SJSA1 (cell line): ENCODE results near the gene TRIM62. TPM values are rescaled to one million over a fixed set of nuclear protein-coding genes. Genes with fewer than 3 reads are reported as not detected.
"Not testable (repeated sequence)": the region's sequence is repeated elsewhere in the genome, so short reads cannot be mapped to it uniquely, and the experiment has no call there.

ENCODE experiments used
- DNase-seq, 2 experiments: peaks; one replicate each; pipeline ENCODE4 v3.0.0-alpha.2; 2015 to 2020; ENCODE audit warnings: low spot score in 2 of 2, low read depth in 1 of 2
- H3K27ac ChIP-seq: fragments of 250-450 bp; sonication (Bioruptor Pico); 2 replicates; pipeline ENCODE4 v1.5.1; 2020; ENCODE audit warnings: mild to moderate bottlenecking, moderate library complexity
- H3K27me3 ChIP-seq: fragments of 250-450 bp; sonication (Bioruptor Pico); replicated peaks from 2 replicates; pipeline ENCODE4 v1.5.1; 2020; ENCODE audit warnings: mild to moderate bottlenecking, moderate library complexity
- H3K36me3 ChIP-seq: fragments of 250-450 bp; sonication (Bioruptor Pico); 2 replicates; pipeline ENCODE4 v1.5.1; 2020; ENCODE audit warnings: mild to moderate bottlenecking
- H3K4me1 ChIP-seq: fragments of 250-450 bp; sonication (Bioruptor Pico); replicated peaks from 2 replicates; pipeline ENCODE4 v1.6.1; 2021; ENCODE audit warnings: mild to moderate bottlenecking
- H3K4me3 ChIP-seq: fragments of 250-450 bp; sonication (Bioruptor Pico); 2 replicates; pipeline ENCODE4 v1.5.1; 2020; ENCODE audit warnings: mild to moderate bottlenecking
- H3K9me3 ChIP-seq: fragments of 250-450 bp; sonication (Bioruptor Pico); replicated peaks from 2 replicates; pipeline ENCODE4 v1.5.1; 2020; ENCODE audit warnings: mild to moderate bottlenecking
- total RNA-seq: library from RNA; depleted of rRNA; stranded (reverse); fragments of >200 nt; shearing (Covaris generic); gene quantifications from 2 replicates; pipeline ENCODE4 v1.2.3, GENCODE V29; 2014; rRNA removed

The TRIM62 gene
- total RNA-seq, 1 experiment from 2014 or later = 6.2 TPM

DNA sequence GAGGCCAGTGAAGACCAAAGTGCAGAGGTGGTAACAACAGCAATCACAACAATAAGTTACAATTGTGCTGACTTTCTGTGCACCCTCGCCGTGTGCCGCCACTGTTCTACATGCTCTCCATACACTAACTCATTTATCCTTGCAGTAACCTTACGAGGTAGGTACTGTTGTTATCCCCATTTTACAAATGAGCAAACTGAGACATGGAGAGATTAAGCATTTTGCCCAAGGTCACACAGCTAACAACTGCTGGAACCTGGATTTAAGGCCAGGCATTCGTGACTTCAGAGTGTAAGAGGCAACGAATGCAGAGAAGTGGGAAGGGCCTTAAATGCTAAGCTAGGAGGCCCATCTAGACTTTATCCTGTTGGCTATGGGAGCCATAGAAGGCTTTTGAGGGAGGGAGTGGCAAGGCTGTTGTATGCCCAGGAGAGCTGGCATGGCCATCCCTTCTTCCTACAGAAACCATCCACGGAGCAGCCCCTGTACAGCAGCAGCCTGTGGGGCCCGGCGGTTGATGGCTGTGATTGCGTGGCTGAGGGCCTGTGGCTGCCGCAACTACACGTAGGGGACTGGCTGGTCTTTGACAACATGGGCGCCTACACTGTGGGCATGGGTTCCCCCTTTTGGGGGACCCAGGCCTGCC, 64.3 kb downstream of the TRIM62 start:
- Histone ChIP-seq H3K36me3 (no peaks in the 10 kb centered on the region), H3K27me3 (no peaks in the 10 kb centered on the region), H3K9me3 (no peaks in the 10 kb centered on the region), H3K4me3 (no peak overlapping the region), H3K4me1 (peaks cover 6% of the 10 kb centered on the region; the same call in 1 of the 2 replicates), H3K27ac (no peak overlapping the region)
- no peak for DNase-seq

DNA sequence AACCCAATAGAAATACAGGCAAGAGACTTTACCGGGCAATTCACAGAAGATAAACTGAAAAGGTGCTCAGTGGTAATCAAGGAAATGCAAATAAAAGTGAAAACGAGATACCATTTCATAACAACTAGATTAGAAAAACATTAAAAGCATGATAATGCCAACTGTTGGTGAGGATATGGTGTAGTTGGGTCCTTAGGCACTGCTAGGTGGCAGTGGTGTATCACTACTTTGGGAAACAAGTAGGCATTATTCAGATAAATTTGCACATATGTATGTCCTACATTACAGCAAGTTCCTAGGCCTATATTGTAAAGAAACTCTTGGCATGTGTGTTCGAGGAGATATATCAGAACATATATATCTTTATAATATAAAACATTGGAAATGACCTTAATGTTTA, 69.9 kb downstream of the TRIM62 start:
- H3K4me1 ChIP-seq = peaks cover 6% of the 10 kb centered on the region; the same call in 1 of the 2 replicates
- no peak for DNase-seq
- no peaks in the 10 kb centered on the region for H3K27me3 ChIP-seq
- no peak overlapping the region for H3K27ac ChIP-seq
- H3K4me3 ChIP-seq = no peak overlapping the region
- H3K9me3 ChIP-seq = no peaks in the 10 kb centered on the region; the same call in 1 of the 2 replicates
- H3K36me3 ChIP-seq = no peaks in the 10 kb centered on the region

DNA sequence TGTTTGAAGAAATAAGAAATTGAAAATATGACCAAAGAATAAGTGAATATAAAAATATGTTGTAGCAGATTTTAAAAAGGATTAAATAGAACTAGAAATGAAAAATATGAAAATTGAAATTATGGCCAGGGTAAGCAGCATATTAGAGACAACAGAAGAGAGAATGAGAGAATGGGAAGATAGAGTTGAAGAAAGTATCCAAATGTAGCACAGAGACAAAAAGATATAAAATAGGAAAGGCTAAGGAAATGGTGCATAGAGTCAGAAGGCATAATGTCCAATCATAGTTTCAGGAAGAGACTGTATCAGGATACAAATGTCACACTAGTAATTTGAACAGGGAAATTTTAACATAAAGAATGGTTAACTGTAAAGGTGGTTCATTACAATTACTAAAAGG, 71.4 kb downstream of the TRIM62 start:
- no peak overlapping the region for H3K4me3 ChIP-seq
- H3K4me1 ChIP-seq = peaks cover 1% of the 10 kb centered on the region; the same call in 1 of the 2 replicates
- DNase-seq = no peak
- no peaks in the 10 kb centered on the region; the same call in 1 of the 2 replicates for H3K36me3 ChIP-seq
- H3K9me3 ChIP-seq = no peaks in the 10 kb centered on the region; the same call in 1 of the 2 replicates
- no peaks in the 10 kb centered on the region for H3K27me3 ChIP-seq
- no peak overlapping the region for H3K27ac ChIP-seq

DNA sequence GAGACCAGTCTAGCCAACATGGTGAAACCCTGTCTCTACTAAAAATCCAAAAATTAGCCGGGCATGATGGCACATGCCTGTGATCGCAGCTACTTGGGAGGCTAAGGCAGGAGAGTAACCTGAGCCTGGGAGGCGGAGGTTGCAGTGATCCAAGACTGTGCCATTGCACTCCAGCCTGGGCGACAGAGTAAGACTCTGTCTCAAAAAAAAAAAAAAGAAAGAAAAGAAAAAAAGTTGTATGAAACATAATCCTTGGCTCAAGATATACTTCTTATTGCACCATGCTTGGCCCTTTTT, 81.8 kb downstream of the TRIM62 start:
- not testable (repeated sequence) for H3K4me3 ChIP-seq, DNase-seq, H3K9me3 ChIP-seq, H3K27me3 ChIP-seq
- peaks cover 55% of the 10 kb centered on the region for H3K4me1 ChIP-seq
- peak overlapping the region; percentile 94 for H3K27ac ChIP-seq
- peaks cover 12% of the 10 kb centered on the region; the same call in 1 of the 2 replicates for H3K36me3 ChIP-seq

DNA sequence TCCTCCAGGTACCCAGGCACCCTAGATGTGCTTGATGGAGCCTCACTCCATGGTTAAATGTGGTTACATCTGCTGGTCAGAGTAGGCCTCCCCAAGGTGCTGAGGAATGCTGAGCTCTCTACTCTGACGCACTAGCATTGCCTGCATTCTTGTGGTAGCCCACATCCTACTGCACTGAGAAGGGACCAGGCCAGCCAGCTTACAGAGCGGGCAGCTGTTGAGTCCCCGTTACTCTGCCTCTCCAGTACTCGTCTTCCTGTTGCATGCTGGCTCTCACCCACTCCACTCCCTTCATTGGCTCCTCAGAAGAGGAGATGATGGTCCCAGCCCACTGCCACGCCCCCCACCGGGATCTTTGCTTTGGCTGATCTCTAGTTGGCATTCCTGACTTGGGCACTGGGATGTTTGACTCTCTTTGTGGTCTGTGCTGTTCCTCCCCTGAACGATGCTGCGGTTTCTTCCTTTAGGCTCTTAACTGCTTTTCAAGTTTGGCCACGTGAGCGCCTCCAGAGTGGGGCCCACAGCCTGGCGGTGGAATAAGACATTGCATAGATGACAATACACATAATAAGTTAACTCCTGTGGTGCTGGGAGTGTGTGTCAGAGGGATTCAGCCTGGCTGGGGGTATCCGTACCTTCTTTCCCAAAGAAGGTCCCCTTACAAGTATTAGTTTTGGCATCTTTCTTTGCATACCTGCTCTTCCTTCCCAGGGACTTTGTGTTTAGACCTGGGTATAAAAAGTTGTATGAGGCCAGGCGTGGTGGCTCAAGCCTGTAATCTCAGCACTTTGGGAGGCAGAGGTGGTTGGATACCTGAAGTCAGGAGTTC, 82.3 kb downstream of the TRIM62 start:
- H3K4me3 ChIP-seq = no peak overlapping the region

DNA sequence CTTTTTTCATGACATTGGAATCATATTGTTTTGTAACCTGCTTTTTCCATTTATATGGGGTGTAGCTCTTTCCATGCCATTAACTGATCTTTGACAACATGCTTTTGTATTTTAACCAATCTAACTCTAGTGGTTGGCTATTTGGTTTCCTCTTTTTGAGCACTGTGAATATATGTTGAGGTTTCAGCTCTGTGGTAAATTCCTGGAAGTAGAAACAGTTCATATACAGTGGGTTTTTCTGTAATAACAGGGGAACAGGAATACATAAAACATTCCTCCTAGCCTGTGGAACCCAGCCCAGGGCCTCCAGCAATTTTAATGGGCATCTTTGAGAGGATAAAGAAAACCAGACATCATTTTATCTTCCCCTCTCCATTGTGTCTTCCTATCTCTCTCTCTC, 83.5 kb downstream of the TRIM62 start:
- no peaks in the 10 kb centered on the region for H3K27me3 ChIP-seq
- H3K36me3 ChIP-seq = peaks cover 12% of the 10 kb centered on the region; the same call in 1 of the 2 replicates
- peak overlapping the region; percentile 94 for H3K27ac ChIP-seq
- H3K4me1 ChIP-seq = peaks cover 54% of the 10 kb centered on the region
- H3K9me3 ChIP-seq = no peaks in the 10 kb centered on the region
- DNase-seq = peak in 1 of 2 experiments; percentile 8
- H3K4me3 ChIP-seq = no peak overlapping the region

More for the DNA sequence above, 82.3 kb downstream of the TRIM62 start:
- peak overlapping the region; percentile 94 for H3K27ac ChIP-seq
- H3K27me3 ChIP-seq = no peaks in the 10 kb centered on the region
- H3K36me3 ChIP-seq = peaks cover 12% of the 10 kb centered on the region; the same call in 1 of the 2 replicates
- no peaks in the 10 kb centered on the region for H3K9me3 ChIP-seq
- peaks cover 59% of the 10 kb centered on the region for H3K4me1 ChIP-seq
- DNase-seq = peak; percentile 100

DNA sequence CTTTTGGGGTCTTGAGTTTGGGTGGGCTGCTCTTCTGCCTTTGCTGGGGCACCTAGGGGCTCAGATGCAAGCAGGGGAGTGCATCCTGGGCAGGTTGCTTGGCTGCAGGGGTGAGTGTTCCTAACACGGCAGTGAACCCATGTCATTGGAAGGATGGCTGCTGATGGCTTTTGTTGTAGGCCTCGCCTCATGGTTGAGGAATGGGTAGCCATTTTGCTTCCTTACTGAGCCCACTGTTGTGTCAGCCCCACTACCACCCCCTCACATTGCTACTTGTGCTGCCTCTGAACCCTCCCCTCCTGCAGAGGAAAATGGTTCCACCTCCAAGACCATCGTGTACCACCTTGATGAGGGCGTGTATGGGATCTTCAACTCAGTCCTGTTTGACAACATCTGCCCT, 84.1 kb downstream of the TRIM62 start:
- no peaks in the 10 kb centered on the region for H3K9me3 ChIP-seq
- peaks cover 12% of the 10 kb centered on the region; the same call in 1 of the 2 replicates for H3K36me3 ChIP-seq
- H3K27me3 ChIP-seq = no peaks in the 10 kb centered on the region
- DNase-seq = peak in 1 of 2 experiments; percentile 17
- peaks cover 54% of the 10 kb centered on the region for H3K4me1 ChIP-seq
- peak overlapping the region; percentile 94 for H3K27ac ChIP-seq
- H3K4me3 ChIP-seq = no peak overlapping the region

DNA sequence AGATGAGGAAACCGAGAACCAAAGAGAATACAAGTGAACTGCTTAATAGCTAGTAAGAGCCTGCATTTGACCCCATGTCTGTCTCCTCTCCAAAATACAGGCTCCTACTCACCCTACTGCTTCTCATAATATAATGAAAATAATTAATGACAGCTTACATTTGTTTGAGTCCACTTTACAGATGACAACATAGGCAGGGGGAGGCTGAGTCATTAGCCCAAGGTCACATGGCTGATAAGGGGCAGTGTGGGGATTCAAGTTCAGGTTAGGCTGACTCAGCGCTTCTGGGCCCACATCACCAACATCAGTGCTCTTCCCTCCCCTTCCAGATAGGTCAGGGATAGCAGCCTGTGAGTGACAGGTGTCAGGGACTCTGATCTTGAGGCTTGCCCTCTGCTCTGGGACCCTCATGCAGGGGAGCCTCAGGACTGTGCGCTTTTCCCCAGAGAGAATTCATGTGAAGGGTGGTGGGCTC, 84.7 kb downstream of the TRIM62 start:
- H3K27ac ChIP-seq = no peak overlapping the region
- DNase-seq = peak in 1 of 2 experiments; percentile 42
- H3K27me3 ChIP-seq = no peaks in the 10 kb centered on the region
- H3K36me3 ChIP-seq = peaks cover 12% of the 10 kb centered on the region; the same call in 1 of the 2 replicates
- H3K4me3 ChIP-seq = no peak overlapping the region
- peaks cover 52% of the 10 kb centered on the region for H3K4me1 ChIP-seq
- H3K9me3 ChIP-seq = no peaks in the 10 kb centered on the region

DNA sequence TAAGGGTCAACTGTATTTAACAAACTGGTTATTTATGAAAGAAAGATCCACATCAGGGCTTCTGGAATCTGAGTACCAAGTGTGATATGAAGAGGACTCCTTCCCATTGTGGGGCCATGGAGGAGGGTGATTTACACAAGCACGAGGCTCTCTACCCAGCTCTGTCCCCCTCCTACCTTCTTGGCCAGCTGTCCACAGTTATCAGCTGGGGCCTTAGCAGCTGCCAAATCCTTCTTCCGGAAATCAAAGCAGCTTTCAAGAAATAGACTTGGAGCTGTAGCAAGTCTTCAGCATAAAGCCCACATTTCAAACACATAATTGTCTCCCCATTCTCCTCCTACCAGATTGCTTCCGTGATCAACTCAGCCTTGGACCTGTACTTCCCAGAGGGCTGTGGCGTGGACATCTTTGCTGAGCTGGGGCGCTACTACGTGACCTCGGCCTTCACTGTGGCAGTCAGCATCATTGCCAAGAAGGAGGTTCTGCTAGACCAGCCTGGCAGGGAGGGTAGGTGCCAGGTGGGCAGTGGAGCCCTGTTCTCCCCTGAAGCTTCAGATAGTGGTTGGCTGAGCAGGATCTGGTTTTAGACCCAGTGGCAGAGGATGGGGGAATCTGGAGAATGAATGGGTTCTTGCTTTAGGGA, 85.4 kb downstream of the TRIM62 start:
- DNase-seq = peak in 1 of 2 experiments; percentile 38
- Histone ChIP-seq H3K4me3 (no peak overlapping the region), H3K27me3 (no peaks in the 10 kb centered on the region), H3K4me1 (peaks cover 46% of the 10 kb centered on the region), H3K27ac (no peak overlapping the region), H3K36me3 (peaks cover 12% of the 10 kb centered on the region; the same call in 1 of the 2 replicates), H3K9me3 (no peaks in the 10 kb centered on the region)

Other genes starting within 250 kb of the TRIM62 start
- gene RNF19B, start 217.2 kb downstream of the TRIM62 start, total RNA-seq = 8.6 and 9.8 TPM in 2 replicates
- gene AK2, start 145.2 kb downstream of the TRIM62 start, total RNA-seq = 230 and 391 TPM in 2 replicates
- gene AZIN2, start 100.9 kb downstream of the TRIM62 start, total RNA-seq = 3.0 and 9.7 TPM in 2 replicates
- 11.1 and 21.4 TPM in 2 replicates for gene ZNF362, start 74.4 kb upstream of the TRIM62 start, total RNA-seq
- gene A3GALT2, start 139.1 kb upstream of the TRIM62 start, total RNA-seq = not detected in 2 replicates
- gene PHC2, start 249.1 kb upstream of the TRIM62 start, total RNA-seq = 88.1 and 92.8 TPM in 2 replicates